Posterior vena cava (tissue), 2 donors: ENCODE results near the gene DGKH. TPM values are rescaled to one million over a fixed set of nuclear protein-coding genes. Genes with fewer than 3 reads are reported as not detected.

Experiments
- DNase-seq: peaks from one replicate; pipeline ENCODE4 v3.0.0-alpha.2; 2020; ENCODE audit warnings: low spot score
- intact Hi-C, 2 donors: fragments of 100-400 bp; cut with DNase I; formaldehyde crosslinking; loops; one replicate each; pipeline versions ENCODE4 v1.14.1 to v1.14.2; 2022 to 2023
- total RNA-seq, 2 donors: library from RNA; stranded (reverse); fragmentation: NEBNext Ultra II Directional; extraction: Animal tissue kit (Norgen Biotek cat#: 25700); gene quantifications; one replicate each; pipeline ENCODE4 v1.2.1, GENCODE V29; 2021
- donor health status: DM: yes; HTN: yes; CAD: no.
- donor health status: DM: yes; HTN: yes; CAD: no.

Gene DGKH
- total RNA-seq, 2 donors from 2014 or later: 15.0 to 29.4 TPM

DNA sequence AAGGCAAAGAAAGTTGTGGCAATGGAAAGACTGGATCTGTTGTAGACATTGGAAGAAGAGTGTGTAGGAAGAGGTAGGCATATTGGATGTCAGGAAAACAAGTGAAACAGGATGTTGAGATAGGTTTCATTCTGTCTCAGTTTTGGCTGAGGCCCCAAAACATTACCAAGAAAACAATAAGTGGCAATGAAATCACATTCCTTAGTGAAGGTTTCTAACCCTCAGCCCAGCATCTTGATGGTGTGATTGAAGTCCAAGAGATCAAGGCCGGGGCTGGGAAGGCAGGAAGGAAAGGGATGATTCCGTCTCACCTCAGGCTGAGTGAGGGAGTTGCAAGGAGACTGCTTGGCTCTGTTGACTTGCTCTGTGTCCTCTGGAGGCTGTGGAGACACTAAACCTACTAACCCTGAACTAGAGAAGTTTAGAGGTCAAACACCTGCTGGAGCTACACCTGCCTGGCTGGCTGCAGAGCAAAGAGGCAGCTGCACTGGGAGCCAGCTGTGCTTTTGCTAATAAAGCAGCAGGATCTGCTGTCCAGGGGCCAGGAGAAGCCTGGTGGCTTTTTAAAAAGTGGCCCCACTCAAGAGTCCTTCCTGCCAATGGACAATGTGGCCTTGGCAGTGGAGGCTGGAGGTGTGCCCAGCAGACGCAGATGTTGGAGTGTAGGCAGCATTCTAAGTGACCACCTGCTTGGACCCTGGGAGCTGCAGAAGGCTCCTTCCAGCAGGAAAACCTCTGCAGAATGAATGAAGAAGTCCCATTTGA, 53.6 kb downstream of the DGKH start:
- DNase-seq: no peak
- intact Hi-C loops: loop anchor here in 1 of 2 donors (10.0 kb wide), 1 partner anchor 57 kb away; the partner anchor contains the start of gene DGKH

DNA sequence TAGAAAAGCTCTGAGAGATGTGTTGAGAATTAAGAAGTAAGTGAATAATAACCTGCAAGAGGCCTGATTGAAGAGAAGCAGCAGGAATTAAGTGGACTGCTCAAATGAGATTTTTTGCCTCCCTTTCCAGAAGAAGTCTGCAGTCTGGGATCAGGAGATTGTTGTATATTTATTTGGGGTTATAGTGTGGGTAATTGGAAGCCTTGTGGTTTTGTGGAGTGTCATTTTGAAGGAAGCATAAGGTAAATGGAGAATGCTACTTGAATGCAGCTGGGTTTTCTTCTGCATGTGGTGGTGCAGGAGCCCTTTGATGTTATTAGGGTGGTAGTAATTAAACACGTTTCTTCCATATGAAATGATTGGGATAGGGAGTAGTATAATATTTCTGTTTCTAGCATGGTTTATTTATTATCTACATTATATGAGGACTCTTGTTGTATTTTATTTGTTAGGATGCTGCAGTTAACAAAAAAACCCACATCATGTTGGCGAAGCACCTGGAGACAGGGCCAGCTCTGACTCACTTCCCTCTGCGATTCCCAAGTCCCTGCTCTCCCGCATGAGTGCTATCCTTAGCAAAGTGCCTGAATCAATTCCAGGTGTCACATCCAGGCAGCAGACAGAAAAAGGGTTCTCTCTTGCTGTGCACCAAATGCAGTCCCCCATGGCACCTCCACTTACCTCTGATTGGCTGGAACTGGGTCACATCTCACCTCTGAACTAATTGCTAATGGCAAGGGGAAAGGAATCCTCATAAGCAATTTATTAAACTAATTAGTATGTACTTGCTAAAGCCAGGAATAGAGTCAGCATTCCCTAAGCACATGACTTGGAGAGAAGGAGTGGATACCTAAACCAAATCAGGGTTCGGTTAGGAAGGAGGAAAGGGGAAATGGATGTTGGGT, 54.8 kb downstream of the DGKH start:
- intact Hi-C loops: loop anchor here in 1 of 2 donors (10.0 kb wide), 1 partner anchor 58 kb away; the partner anchor contains the start of gene DGKH

DNA sequence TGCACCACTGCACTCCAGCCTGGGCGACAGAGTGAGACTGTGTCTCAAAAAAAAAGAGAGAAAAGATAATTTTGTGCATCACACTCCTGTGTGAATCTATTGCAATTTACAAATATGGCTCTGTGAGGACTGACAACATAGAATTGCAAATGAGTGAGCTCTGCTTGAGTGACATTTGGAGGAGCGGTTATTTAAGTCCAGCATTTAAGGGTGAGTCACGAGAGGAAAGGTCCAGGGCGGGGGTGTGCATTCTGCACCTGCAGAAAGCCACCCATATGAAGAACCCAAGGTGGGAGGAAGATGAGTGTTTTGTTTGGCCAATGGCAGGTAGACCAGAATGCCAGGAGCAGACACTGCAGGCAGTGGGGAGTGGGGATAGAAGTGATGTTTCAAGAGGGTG, 58.5 kb downstream of the DGKH start:
- no peak for DNase-seq
- intact Hi-C loops: loop anchor here in 1 of 2 donors (10.0 kb wide), 1 partner anchor 62 kb away; the partner anchor contains the start of gene DGKH

More for the DNA sequence above, 54.8 kb downstream of the DGKH start:
- no peak for DNase-seq

DNA sequence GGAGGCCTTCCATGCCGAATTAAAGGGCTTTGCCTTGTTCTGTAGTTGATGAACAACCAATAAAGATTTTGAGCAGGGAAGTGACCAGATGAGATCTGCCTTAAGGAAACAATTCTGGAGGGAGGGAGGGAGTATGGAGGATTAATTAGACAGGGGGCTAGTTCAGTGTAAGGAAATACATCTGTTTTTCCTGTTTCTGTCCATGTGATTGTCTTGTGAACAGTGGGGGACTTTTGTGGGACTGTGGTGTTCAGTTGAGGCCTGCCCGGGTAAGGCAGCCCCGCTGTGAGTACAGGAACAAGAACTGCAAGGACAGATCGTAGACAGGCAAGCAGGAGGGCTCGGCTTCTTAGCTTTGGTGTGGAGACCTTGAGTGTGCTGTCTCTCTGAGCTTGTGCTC, 59.0 kb downstream of the DGKH start:
- intact Hi-C loops: loop anchor here in 1 of 2 donors (10.0 kb wide), 1 partner anchor 63 kb away; the partner anchor contains the start of gene DGKH
- DNase-seq: no peak

DNA sequence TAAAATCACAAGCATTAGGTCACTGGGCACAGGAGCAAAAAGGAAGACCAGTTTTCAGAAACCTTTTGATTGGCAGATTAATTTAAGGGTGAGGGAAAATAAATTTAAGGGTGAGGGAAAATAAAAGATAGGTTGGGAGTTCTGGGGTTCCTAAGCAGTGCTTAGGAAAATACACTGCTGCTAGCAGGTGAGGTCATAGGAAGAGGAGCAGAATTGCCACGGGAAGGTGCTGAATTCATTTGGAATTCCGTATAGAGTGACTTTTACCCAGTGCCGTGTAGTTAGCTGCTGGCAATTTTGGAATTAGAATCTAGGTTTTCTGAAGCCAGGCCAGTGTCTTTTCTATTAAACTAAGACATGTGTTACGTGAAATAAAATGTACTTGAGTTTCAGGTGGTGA, 59.8 kb downstream of the DGKH start:
- intact Hi-C loops: loop anchor here in 1 of 2 donors (10.0 kb wide), 1 partner anchor 63 kb away; the partner anchor contains the start of gene DGKH
- DNase-seq: no peak

DNA sequence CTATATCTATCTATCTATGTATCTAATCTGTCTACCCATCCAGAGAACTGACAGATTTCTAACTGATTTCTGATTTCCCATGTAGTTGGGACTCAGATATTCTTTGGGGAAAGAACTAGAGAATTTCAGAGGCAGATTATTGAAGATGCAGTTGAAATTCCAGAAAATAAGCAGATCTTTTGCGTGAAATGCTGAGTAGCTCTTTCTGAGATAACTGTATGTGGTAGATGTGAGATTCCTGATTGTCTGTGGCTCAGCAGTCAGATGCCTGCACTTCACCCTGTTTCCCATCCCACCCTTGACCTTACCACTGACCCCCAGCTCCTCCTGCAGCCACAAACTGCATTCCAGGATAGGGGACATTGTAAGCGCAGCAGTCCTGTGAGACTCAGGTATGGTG, 61.5 kb downstream of the DGKH start:
- intact Hi-C loops: loop anchor here (5.0 to 10.0 kb wide), 2 partner anchors 65 to 443 kb away; partner anchors contain the start of gene DGKH (in 1 of the 2)
- no peak for DNase-seq

DNA sequence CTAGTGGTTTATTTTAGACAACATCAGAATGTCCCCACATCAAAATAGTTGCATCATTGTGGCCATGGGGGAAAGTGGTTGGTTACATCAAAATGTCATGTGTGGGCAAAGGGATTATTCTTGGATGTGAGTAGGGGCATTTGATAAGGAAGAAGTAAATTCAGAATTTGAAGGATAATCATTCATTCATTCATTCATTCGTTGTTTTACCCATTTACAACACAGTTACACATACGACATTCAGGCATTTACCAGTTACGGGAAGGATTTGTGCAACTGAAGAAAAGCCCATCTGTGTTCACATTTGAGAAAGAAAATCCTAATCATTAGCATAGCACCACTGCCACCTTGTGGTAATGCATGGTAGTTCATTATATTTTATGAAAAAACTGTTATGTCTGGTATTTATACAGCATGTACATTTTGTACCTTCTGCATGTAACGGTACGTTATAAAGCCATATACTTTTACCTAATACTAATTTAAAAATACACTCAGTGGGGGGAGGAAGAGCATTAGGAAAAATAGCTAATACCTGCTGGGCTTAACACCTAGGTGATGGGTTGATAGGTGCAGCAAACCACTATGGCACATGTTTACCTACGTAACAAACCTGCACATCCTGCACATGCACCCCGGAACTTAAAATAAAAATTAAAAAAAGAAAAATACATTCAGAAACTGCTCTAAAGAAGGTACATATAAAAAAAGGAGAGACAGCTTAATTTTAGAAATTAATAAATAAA, 62.1 kb downstream of the DGKH start:
- intact Hi-C loops: loop anchor here (5.0 kb wide), 1 partner anchor 443 kb away; no protein-coding TSS in a partner anchor
- no peak for DNase-seq

DNA sequence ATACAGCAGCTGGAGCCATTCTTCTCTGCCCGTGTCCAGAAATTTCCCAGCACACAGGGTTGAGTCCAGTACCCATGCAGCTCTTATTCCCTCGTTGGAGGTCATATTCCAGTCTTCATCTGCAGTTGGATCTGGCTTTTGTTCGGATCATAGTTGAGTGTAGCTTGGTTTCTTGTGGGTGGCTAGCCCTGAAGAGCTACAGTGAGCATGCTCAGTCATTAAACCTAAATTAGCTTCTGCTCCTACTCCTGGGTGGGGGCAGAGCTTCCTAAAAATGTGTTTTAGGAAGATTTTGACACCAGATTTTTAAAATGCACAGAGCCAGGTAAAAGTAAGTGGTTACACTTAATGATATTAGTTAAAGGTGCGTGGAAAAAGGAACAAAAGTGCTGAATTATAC, 64.4 kb downstream of the DGKH start:
- no peak for DNase-seq
- intact Hi-C loops: loop anchor here (5.0 kb wide), 1 partner anchor 446 kb away; no protein-coding TSS in a partner anchor

DNA sequence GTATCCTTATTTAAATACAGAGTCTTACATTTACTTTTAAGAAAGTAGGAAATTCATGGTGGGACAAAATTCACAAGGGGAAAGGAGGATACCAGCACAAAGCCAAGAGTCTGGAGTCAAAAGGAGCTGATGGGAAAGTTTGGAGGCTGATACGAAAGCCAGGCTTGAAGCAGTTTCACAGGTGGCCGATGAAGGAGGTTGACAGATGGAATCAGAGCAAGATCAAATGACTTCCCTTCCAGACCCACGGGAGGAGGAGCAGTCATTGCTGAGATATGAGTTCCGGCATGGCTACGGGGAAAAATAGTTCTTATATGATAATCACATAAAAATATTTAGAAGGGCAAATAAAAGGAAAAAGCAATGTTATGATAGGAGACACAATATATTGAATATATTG, 65.0 kb downstream of the DGKH start:
- intact Hi-C loops: loop anchor here (5.0 kb wide), 1 partner anchor 446 kb away; no protein-coding TSS in a partner anchor
- no peak for DNase-seq

DNA sequence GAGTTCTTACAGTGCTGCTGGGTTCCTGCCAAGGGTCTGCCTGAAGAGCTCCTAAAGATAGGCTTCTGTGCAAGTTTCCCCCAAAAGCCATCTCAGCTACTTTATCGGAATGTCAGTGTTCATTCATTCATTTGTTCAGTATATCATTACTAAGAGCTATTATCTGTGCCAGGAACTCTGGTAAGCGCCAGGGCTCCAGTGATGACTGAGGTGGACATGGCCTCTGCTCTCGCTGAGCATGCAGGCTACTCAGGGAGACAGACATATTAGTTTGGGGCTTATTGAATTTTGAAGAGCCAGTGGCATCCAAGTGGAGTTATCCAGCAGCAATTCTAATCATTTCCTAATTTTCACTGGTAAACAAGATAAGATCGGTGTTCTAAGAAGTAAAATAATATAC, 65.8 kb downstream of the DGKH start:
- no peak for DNase-seq
- intact Hi-C loops: loop anchor here (5.0 kb wide), 1 partner anchor 447 kb away; no protein-coding TSS in a partner anchor

DNA sequence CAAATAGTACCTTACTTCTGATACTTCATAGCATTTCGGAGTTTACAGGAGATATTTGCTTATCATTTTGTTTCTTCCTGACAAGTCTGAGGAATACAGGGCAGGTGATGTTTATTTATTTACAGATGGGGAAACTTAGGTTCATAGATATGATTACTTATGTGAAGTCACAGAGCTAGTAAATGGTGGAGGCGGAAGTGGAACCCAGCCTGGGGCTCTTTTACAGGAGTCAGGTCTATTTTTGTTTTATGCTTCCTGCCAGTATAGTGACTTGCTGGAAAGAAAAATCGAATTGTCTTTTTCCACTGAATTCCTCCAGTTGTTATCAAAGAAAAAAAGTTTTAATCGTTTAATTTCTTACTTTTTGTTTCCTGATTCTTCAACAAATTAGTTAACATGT, 66.5 kb downstream of the DGKH start:
- intact Hi-C loops: loop anchor here (5.0 kb wide), 1 partner anchor 448 kb away; no protein-coding TSS in a partner anchor
- DNase-seq: no peak

DNA sequence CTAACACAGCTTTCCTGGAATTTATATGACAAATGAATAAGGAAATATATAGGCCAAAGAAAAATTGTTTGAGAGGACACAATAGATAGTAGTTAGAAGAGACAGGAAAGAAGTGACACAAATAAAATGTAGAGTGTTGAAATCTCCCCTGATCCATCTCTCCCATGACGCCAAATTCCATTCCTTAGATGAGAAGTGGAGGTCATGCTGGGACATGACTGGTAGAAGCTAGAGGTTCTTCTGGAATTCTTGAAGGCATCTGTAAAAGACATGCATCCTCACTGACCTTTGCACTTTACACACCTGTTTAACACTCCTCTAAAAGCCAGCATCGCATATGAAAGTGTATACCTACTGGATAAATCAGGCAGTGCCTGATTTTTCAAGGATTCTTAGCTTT, 67.8 kb downstream of the DGKH start:
- DNase-seq: no peak
- intact Hi-C loops: no loop called here

DNA sequence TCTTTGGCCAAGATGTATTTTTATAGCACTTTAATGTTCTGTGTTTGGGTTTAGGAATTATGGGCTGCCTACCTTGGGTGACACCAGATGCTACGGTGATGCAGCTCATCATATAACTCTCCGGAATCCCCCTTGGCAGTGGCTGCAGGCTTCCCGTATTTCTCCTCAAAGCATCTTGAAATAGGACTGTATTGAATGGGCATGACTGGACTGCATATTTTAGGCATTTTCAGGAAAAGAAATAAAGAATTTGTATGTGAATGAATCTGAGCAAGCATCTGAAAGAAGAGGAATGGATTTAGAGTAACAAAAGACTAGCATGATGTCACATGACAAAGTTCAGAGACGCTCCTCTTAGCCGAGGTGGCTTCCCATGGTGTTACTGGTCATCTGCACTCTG, 70.6 kb downstream of the DGKH start:
- DNase-seq: no peak
- intact Hi-C loops: no loop called here

DNA sequence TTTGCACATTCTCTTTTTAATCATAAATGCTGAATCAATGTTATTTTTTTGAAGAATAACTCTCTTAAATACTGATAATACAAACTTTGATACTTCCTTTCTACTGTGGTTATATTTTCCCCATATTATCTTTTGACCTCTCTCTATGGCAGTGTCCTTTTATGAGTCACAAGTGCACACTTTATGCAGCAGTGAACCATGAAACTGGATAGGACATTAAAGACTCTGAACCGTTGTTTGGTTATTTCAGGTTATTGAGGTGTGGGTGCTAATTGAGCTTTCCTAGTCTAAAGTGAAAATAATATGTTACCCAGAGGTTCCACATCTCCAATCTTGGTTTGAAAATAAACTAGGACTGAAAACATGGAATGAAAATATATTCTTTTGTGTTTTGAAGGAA, 71.4 kb downstream of the DGKH start:
- no peak for DNase-seq
- intact Hi-C loops: no loop called here

DNA sequence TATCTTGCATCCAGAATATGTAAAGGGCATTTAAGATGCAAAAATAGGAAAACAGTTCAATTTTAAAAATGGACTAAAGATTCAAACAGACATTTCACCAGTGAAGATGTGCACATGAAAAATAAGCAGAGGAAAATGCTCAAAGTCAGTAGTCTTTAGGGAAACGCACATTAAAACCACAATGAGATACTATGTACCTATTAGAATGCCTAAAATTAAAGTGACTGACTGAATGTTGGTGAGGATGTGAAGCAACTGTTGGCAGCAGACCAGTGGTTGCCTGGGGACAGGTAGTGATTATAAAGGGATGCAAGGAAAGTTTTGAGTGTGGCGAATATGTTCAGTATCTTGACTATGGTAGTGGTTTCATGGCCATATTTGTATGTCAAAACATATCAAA, 75.2 kb downstream of the DGKH start:
- intact Hi-C loops: no loop called here

DNA sequence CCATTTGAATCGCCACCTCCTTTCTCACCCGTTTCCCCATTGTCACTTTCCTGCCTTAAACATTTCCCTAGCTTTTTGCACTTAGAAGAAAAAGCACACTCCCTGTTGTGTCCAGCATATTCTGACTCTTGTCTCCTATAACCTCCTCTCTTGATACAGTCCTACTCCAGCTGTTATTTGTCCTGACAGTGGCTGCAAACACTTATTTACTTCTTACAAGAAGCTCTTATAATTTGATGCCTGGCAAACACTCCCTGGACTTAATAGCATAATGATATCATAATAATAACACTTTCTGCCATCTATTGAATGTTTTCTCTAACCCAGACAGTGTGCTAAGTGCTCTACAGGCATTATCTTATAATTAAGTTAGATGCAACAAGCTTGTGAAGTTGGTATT, 76.6 kb downstream of the DGKH start:
- intact Hi-C loops: no loop called here
- no peak for DNase-seq

More for the DNA sequence above, 75.2 kb downstream of the DGKH start:
- no peak for DNase-seq

DNA sequence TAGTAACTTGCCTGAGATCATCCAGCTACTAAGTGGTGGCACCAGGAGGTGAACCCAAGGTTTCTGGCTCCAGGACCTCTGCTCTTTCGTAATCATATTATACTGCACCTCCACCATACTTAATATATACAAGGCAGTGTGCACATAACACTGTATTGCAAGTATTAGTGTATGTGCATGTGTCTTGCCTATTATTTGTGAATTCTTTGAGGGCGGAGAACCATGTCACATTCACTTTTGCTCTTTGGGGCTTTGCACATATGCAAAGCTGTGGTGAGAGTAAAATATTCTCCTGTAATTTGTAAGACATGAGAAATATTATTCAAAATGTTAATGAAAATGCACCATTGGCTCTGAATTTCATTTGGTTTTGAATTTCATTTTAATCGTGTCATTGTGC, 78.6 kb downstream of the DGKH start:
- intact Hi-C loops: no loop called here
- no peak for DNase-seq

DNA sequence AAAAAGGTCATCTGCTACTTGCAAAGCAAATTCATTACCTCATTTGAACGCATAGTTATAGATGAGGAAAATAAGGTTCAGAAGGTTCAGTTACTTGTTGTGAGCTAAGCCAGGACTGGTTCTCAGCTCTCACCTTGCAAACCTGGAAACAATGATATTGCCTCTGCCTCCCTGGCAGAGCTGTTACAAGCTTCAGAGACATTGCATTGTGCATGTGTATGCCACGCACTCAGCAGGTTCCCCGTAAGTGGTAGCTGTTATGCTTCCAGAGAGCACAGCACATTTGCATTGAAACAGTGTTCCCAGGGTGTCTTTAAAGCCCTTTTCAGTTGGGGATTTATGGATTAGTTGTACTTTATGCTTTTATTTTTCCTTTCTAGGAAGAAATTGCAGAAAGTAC, 80.6 kb downstream of the DGKH start:
- no peak for DNase-seq
- intact Hi-C loops: no loop called here

DNA sequence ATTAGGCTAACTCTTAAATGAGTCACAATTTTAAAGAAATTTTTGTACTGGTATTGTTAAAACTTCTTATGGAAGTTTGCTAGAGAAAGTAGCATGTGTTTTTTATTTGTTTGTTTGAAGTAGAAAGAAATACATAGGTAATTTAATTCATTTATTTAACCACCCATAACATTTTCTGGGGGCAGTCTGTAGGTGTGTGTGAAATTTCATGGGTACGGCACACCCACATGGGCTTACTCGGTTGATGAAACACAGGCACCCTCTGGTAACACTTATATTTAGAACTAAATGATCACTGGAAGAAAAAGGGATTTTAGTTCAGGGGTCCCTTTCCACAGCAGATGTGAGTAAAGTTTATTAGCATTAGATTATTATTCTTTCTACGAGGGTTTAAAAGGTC, 88.1 kb downstream of the DGKH start:
- no peak for DNase-seq
- intact Hi-C loops: no loop called here
